ENCODE results near the gene BRD3.

BRD3 gene

GRCh38 chr9:134040781-134041648 lies 26.8 kb downstream of the BRD3 start:
- H3K27ac ChIP-seq (ENCODE audit: low read depth, low read length): no peak overlapping the region

GRCh38 chr9:134040176-134040565 lies 27.7 kb downstream of the BRD3 start:
- Histone ChIP-seq H3K36me3 (ENCODE audit: control insufficient read depth in 5 of 5, insufficient read depth in 5 of 5, low read length in 5 of 5) (peaks cover 0 to 79% (median 68%) of the 10 kb centered on the region in 5 donors), H3K4me1 (ENCODE audit: control insufficient read depth in 5 of 5, insufficient read depth in 5 of 5, low read length in 5 of 5) (peaks cover 5 to 23% (median 17%) of the 10 kb centered on the region in 5 donors), H3K27ac (ENCODE audit: low read depth, low read length) (no peak overlapping the region), H3K9me3 (ENCODE audit: control insufficient read depth in 5 of 5, low read length in 5 of 5) (no peaks in the 10 kb centered on the region), H3K9ac (ENCODE audit: low read length in 5 of 5) (no peak overlapping the region), H3K27me3 (ENCODE audit: control insufficient read depth in 5 of 5, insufficient read depth in 4 of 5, low read length in 5 of 5) (no peaks in the 10 kb centered on the region), H3K4me3 (ENCODE audit: low read depth in 1 of 5, low read length in 5 of 5) (no peak overlapping the region)

More at GRCh38 chr9:134040781-134041648, 26.8 kb downstream of the BRD3 start:
- no peak overlapping the region for H3K9ac ChIP-seq (ENCODE audit: low read length in 5 of 5)
- peaks cover 5 to 23% (median 17%) of the 10 kb centered on the region in 5 donors for H3K4me1 ChIP-seq (ENCODE audit: control insufficient read depth in 5 of 5, insufficient read depth in 5 of 5, low read length in 5 of 5)
- peaks cover 0 to 79% (median 68%) of the 10 kb centered on the region in 5 donors for H3K36me3 ChIP-seq (ENCODE audit: control insufficient read depth in 5 of 5, insufficient read depth in 5 of 5, low read length in 5 of 5)
- H3K9me3 ChIP-seq (ENCODE audit: control insufficient read depth in 5 of 5, low read length in 5 of 5): no peaks in the 10 kb centered on the region
- no peaks in the 10 kb centered on the region for H3K27me3 ChIP-seq (ENCODE audit: control insufficient read depth in 5 of 5, insufficient read depth in 4 of 5, low read length in 5 of 5)
- H3K4me3 ChIP-seq (ENCODE audit: low read depth in 1 of 5, low read length in 5 of 5): peak overlapping the region in 1 of 5 donors; percentile 33

- Histone ChIP-seq H3K4me1 (ENCODE audit: control insufficient read depth in 5 of 5, insufficient read depth in 5 of 5, low read length in 5 of 5) (peaks cover 5 to 23% (median 17%) of the 10 kb centered on the region in 5 donors), H3K27ac (ENCODE audit: low read depth, low read length) (no peak overlapping the region), H3K4me3 (ENCODE audit: low read depth in 1 of 5, low read length in 5 of 5) (no peak overlapping the region), H3K27me3 (ENCODE audit: control insufficient read depth in 5 of 5, insufficient read depth in 4 of 5, low read length in 5 of 5) (no peaks in the 10 kb centered on the region), H3K36me3 (ENCODE audit: control insufficient read depth in 5 of 5, insufficient read depth in 5 of 5, low read length in 5 of 5) (peaks cover 0 to 79% (median 68%) of the 10 kb centered on the region in 5 donors), H3K9ac (ENCODE audit: low read length in 5 of 5) (no peak overlapping the region), H3K9me3 (ENCODE audit: control insufficient read depth in 5 of 5, low read length in 5 of 5) (no peaks in the 10 kb centered on the region)
These were observed 28.2 kb downstream of the BRD3 start for GRCh38 chr9:134039386-134040175.

- H3K9ac ChIP-seq (ENCODE audit: low read length in 5 of 5): no peak overlapping the region
- H3K4me1 ChIP-seq (ENCODE audit: control insufficient read depth in 5 of 5, insufficient read depth in 5 of 5, low read length in 5 of 5): peaks cover 5 to 21% (median 17%) of the 10 kb centered on the region in 5 donors
- H3K4me3 ChIP-seq (ENCODE audit: low read depth in 1 of 5, low read length in 5 of 5): no peak overlapping the region
- no peaks in the 10 kb centered on the region for H3K27me3 ChIP-seq (ENCODE audit: control insufficient read depth in 5 of 5, insufficient read depth in 4 of 5, low read length in 5 of 5)
- peaks cover 0 to 83% (median 72%) of the 10 kb centered on the region in 5 donors for H3K36me3 ChIP-seq (ENCODE audit: control insufficient read depth in 5 of 5, insufficient read depth in 5 of 5, low read length in 5 of 5)
- no peaks in the 10 kb centered on the region for H3K9me3 ChIP-seq (ENCODE audit: control insufficient read depth in 5 of 5, low read length in 5 of 5)
- no peak overlapping the region for H3K27ac ChIP-seq (ENCODE audit: low read depth, low read length)
These were observed 30.2 kb downstream of the BRD3 start for GRCh38 chr9:134037641-134038040.

GRCh38 chr9:134036130-134036529 lies 31.7 kb downstream of the BRD3 start:
- no peak overlapping the region for H3K9ac ChIP-seq (ENCODE audit: low read length in 5 of 5)
- H3K27me3 ChIP-seq (ENCODE audit: control insufficient read depth in 5 of 5, insufficient read depth in 4 of 5, low read length in 5 of 5): no peaks in the 10 kb centered on the region
- H3K27ac ChIP-seq (ENCODE audit: low read depth, low read length): no peak overlapping the region
- peaks cover 3 to 13% (median 10%) of the 10 kb centered on the region in 5 donors for H3K4me1 ChIP-seq (ENCODE audit: control insufficient read depth in 5 of 5, insufficient read depth in 5 of 5, low read length in 5 of 5)
- H3K36me3 ChIP-seq (ENCODE audit: control insufficient read depth in 5 of 5, insufficient read depth in 5 of 5, low read length in 5 of 5): peaks cover 0 to 82% (median 67%) of the 10 kb centered on the region in 5 donors
- H3K4me3 ChIP-seq (ENCODE audit: low read depth in 1 of 5, low read length in 5 of 5): no peak overlapping the region
- H3K9me3 ChIP-seq (ENCODE audit: control insufficient read depth in 5 of 5, low read length in 5 of 5): no peaks in the 10 kb centered on the region

GRCh38 chr9:134035041-134036039 lies 32.5 kb downstream of the BRD3 start:
- Histone ChIP-seq H3K36me3 (ENCODE audit: control insufficient read depth in 5 of 5, insufficient read depth in 5 of 5, low read length in 5 of 5) (peaks cover 0 to 82% (median 70%) of the 10 kb centered on the region in 5 donors), H3K4me3 (ENCODE audit: low read depth in 1 of 5, low read length in 5 of 5) (no peak overlapping the region), H3K27me3 (ENCODE audit: control insufficient read depth in 5 of 5, insufficient read depth in 4 of 5, low read length in 5 of 5) (no peaks in the 10 kb centered on the region), H3K4me1 (ENCODE audit: control insufficient read depth in 5 of 5, insufficient read depth in 5 of 5, low read length in 5 of 5) (peaks cover 0 to 7% (median 4%) of the 10 kb centered on the region in 5 donors), H3K9me3 (ENCODE audit: control insufficient read depth in 5 of 5, low read length in 5 of 5) (no peaks in the 10 kb centered on the region), H3K27ac (ENCODE audit: low read depth, low read length) (no peak overlapping the region), H3K9ac (ENCODE audit: low read length in 5 of 5) (no peak overlapping the region)

GRCh38 chr9:134034215-134035040 lies 33.4 kb downstream of the BRD3 start:
- Histone ChIP-seq H3K9me3 (ENCODE audit: control insufficient read depth in 5 of 5, low read length in 5 of 5) (no peaks in the 10 kb centered on the region), H3K4me1 (ENCODE audit: control insufficient read depth in 5 of 5, insufficient read depth in 5 of 5, low read length in 5 of 5) (peaks cover 0 to 9% (median 4%) of the 10 kb centered on the region in 5 donors), H3K27me3 (ENCODE audit: control insufficient read depth in 5 of 5, insufficient read depth in 4 of 5, low read length in 5 of 5) (no peaks in the 10 kb centered on the region), H3K36me3 (ENCODE audit: control insufficient read depth in 5 of 5, insufficient read depth in 5 of 5, low read length in 5 of 5) (peaks cover 0 to 73% (median 62%) of the 10 kb centered on the region in 5 donors), H3K27ac (ENCODE audit: low read depth, low read length) (no peak overlapping the region), H3K9ac (ENCODE audit: low read length in 5 of 5) (no peak overlapping the region), H3K4me3 (ENCODE audit: low read depth in 1 of 5, low read length in 5 of 5) (no peak overlapping the region)

GRCh38 chr9:134033516-134034214 lies 34.2 kb downstream of the BRD3 start:
- no peak overlapping the region for H3K9ac ChIP-seq (ENCODE audit: low read length in 5 of 5)
- no peak overlapping the region for H3K27ac ChIP-seq (ENCODE audit: low read depth, low read length)
- H3K4me1 ChIP-seq (ENCODE audit: control insufficient read depth in 5 of 5, insufficient read depth in 5 of 5, low read length in 5 of 5): peaks cover 2 to 13% (median 11%) of the 10 kb centered on the region in 5 donors
- H3K9me3 ChIP-seq (ENCODE audit: control insufficient read depth in 5 of 5, low read length in 5 of 5): no peaks in the 10 kb centered on the region
- H3K27me3 ChIP-seq (ENCODE audit: control insufficient read depth in 5 of 5, insufficient read depth in 4 of 5, low read length in 5 of 5): no peaks in the 10 kb centered on the region
- no peak overlapping the region for H3K4me3 ChIP-seq (ENCODE audit: low read depth in 1 of 5, low read length in 5 of 5)
- H3K36me3 ChIP-seq (ENCODE audit: control insufficient read depth in 5 of 5, insufficient read depth in 5 of 5, low read length in 5 of 5): peaks cover 0 to 72% (median 54%) of the 10 kb centered on the region in 5 donors

All from subcutaneous abdominal adipose tissue (tissue), 5 donors.